GM10248 (cell line): ENCODE measurements around the gene IQSEC1.

ENCODE experiments used
- CTCF ChIA-PET: fragments of 300-600 bp; sonication (Branson Sonifier 250); formaldehyde crosslinking; extraction: SDS; loops from one replicate; lab custom pipeline; 2021; ENCODE audit warnings: antibody characterized with exemption; lab: Yijun Ruan, JAX
- POLR2A ChIA-PET: fragments of 350-650 bp; sonication (Branson Sonifier 250); formaldehyde crosslinking; extraction: SDS; loops from one replicate; lab custom pipeline; 2020; ENCODE audit warnings: antibody characterized with exemption; lab: Yijun Ruan, JAX
- DNase-seq: peaks from one replicate; pipeline ENCODE4 v3.0.0; 2012; ENCODE audit errors: extremely low spot score
- TF ChIP-seq, protein P1 (sequence below): IDR thresholded peaks from 2 replicates; pipeline ENCODE4 v1.5.1; 2012; ENCODE audit warnings: mild to moderate bottlenecking, low read depth; ENCODE audit errors: extremely low read depth, missing control alignments, control extremely low read depth

The IQSEC1 gene

GRCh38 chr3:12894629-12895028 lies 178.6 kb downstream of the IQSEC1 start:
- DNase-seq: no peak
- ChIA-PET POLR2A (no interaction called here), CTCF (interaction anchor here (1.2 to 1.5 kb wide), 3 partner anchors 8 to 54 kb away, joined by 3 to 4 read pairs (median 3); partner anchors contain the start of gene RPL32)
- TF ChIP-seq, protein P1, sequence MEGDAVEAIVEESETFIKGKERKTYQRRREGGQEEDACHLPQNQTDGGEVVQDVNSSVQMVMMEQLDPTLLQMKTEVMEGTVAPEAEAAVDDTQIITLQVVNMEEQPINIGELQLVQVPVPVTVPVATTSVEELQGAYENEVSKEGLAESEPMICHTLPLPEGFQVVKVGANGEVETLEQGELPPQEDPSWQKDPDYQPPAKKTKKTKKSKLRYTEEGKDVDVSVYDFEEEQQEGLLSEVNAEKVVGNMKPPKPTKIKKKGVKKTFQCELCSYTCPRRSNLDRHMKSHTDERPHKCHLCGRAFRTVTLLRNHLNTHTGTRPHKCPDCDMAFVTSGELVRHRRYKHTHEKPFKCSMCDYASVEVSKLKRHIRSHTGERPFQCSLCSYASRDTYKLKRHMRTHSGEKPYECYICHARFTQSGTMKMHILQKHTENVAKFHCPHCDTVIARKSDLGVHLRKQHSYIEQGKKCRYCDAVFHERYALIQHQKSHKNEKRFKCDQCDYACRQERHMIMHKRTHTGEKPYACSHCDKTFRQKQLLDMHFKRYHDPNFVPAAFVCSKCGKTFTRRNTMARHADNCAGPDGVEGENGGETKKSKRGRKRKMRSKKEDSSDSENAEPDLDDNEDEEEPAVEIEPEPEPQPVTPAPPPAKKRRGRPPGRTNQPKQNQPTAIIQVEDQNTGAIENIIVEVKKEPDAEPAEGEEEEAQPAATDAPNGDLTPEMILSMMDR: no peak

GRCh38 chr3:12893852-12894251 lies 179.4 kb downstream of the IQSEC1 start:
- no peak for DNase-seq
- ChIA-PET POLR2A (no interaction called here), CTCF (interaction anchor here (1.3 to 6.0 kb wide), 4 partner anchors 10 to 106 kb away, joined by 3 to 64 read pairs (median 19); no protein-coding TSS in a partner anchor)
- TF ChIP-seq, protein P1: no peak

- CTCF ChIA-PET: interaction anchor here (1.3 to 6.0 kb wide), 8 partner anchors 10 to 105 kb away, joined by 3 to 64 read pairs (median 9); no protein-coding TSS in a partner anchor
- TF ChIP-seq, protein P1: no peak
- POLR2A ChIA-PET: no interaction called here
- no peak for DNase-seq
Observed at GRCh38 chr3:12893247-12893646, 180.0 kb downstream of the IQSEC1 start.

DNA sequence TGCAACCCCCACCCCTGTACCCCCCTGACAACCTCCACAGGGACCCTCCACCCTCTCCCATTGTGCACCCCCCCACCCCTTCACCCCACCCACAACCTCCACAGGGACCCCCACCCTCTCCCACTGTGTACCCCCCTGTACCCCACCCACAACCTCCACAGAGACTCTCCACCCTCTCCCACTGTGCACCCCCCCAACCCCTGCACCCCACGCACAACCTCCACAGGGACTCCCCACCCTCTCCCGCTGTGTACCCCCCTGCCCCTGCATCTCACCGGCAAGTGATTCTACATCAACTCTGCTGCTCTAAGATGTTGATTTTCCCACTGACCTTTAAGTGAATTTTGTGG lies 180.4 kb downstream of the IQSEC1 start:
- TF ChIP-seq, protein P1: no peak
- DNase-seq: no peak
- POLR2A ChIA-PET: no interaction called here
- CTCF ChIA-PET: interaction anchor here (1.2 to 6.0 kb wide), 17 partner anchors 9 to 184 kb away, joined by 3 to 64 read pairs (median 10); partner anchors contain the start of gene RPL32

DNA sequence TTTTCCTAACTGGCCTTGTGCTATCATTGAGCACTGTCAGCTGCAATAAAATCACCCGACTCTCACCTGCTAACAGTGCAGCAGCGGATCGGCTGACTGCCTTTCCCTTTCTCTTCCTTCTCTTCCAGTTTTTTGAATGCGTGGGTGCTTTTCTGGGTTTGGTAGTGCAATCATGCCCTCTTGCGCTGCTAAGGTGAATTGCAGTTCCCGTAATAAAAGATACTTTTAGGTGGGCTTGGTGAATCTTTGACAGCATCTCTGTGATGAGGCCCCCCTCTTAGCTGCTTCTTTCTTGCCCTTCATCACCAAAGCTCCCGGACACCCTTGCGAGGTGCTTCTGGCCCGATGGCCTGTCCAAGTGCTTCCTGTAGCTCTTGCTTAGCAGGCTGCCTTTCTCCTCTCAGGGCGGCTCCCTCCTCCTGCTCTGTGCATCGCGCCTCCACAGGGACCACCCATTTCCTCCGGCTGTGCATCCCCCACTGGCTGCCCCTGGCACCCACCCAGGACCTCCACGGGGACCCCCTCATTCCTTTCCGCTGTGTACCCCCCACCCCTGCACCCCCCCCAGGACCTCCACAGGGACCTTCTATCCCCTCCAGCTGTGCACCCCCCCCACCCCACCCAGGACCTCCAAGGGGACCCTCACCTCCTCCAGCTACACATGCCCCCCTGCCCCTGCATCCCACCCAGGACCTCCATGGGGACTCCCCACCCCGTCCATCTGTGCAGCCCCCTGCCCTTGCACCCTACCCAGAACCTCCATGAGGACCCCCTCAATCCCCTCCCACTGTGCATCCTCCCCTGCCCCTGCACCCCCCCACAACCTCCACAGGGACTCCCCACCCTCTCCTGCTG lies 181.0 kb downstream of the IQSEC1 start:
- POLR2A ChIA-PET: no interaction called here
- CTCF ChIA-PET: interaction anchor here (0.7 to 6.0 kb wide), 42 partner anchors 9 to 757 kb away, joined by 3 to 64 read pairs (median 4); partner anchors contain the start of genes CAND2 and RPL32
- TF ChIP-seq, protein P1: peak; percentile 96
- DNase-seq: peak; percentile 57

DNA sequence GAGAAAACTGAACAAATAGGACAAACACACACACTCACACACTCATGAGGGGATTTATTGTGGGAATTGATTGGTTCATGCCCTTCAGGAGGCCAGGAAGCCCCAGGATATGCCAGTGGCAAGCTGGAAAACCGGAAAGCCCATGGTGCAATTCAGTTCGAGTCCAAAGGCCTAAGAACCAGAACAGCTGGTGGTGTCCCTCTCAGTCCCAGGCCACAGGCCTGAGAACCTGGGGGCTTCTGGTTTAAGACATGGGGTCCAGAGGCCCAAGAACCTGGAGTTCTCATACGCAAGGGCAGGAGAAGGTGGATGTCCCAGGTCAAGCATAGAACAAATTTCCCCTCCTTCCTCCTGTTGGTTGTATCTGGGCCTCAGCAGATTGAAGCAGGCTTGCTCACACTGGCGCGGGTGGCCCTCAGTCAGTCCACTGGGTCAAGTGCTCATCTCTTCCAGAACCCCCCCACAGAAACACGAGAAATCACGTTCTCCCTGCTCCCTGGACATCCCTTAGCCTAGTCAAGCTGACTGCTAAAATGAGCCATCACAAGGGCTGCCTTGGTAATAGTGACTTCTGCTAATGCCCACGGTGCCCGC lies 181.7 kb downstream of the IQSEC1 start:
- no peak for DNase-seq
- TF ChIP-seq, protein P1: no peak
- CTCF ChIA-PET: interaction anchor here (0.7 to 6.0 kb wide), 39 partner anchors 8 to 756 kb away, joined by 3 to 64 read pairs (median 4); partner anchors contain the start of genes CAND2 and RPL32
- POLR2A ChIA-PET: interaction anchor here (0.6 kb wide), 1 partner anchor 22 kb away, joined by 4 read pairs; no protein-coding TSS in a partner anchor
